Upper lobe of right lung (tissue), 1 donor: ENCODE data around the gene NAA25. TPM values are rescaled to one million over a fixed set of nuclear protein-coding genes. Genes with fewer than 3 reads are reported as not detected.

Source experiments
- ATAC-seq: fragments of 200-7000 bp; cut with Tn5 transposase; one replicate; pipeline ENCODE4 v1.9.1; 2020; ENCODE audit warnings: mild to moderate bottlenecking, moderate library complexity
- DNase-seq: peaks from one replicate; pipeline ENCODE4 v3.0.0-alpha.2; 2020
- H3K27ac ChIP-seq: fragments of 200-600 bp; one replicate; pipeline ENCODE4 v1.8.0; 2022
- H3K27me3 ChIP-seq: fragments of 200-600 bp; one replicate; pipeline ENCODE4 v1.8.0; 2022; ENCODE audit warnings: mild to moderate bottlenecking
- H3K36me3 ChIP-seq: fragments of 200-600 bp; one replicate; pipeline ENCODE4 v1.8.0; 2022
- H3K4me1 ChIP-seq: fragments of 200-600 bp; one replicate; pipeline ENCODE4 v1.8.0; 2022
- H3K4me3 ChIP-seq: fragments of 200-600 bp; one replicate; pipeline ENCODE4 v1.8.0; 2022; ENCODE audit warnings: mild to moderate bottlenecking
- H3K9me3 ChIP-seq: fragments of 200-600 bp; one replicate; pipeline ENCODE4 v1.8.0; 2022
- CTCF ChIP-seq: fragments of 200-600 bp; IDR thresholded peaks from one replicate; pipeline ENCODE4 v1.8.0; 2022; ENCODE audit warnings: antibody characterized with exemption
- intact Hi-C: fragments of 100-400 bp; cut with DNase I; formaldehyde crosslinking; loops from one replicate; pipeline ENCODE4 v1.11.0; 2022
- total RNA-seq: library from RNA; stranded (reverse); fragmentation: NEBNext Ultra II Directional; extraction: Animal tissue kit (Norgen Biotek cat#: 25700); gene quantifications from one replicate; pipeline ENCODE4 v1.2.1, GENCODE V29; 2021
- donor health status: DM: no; HTN: yes; CAD: no; lungs with severe emphysema.

The NAA25 gene
- total RNA-seq, 1 donor from 2014 or later, result 18.8 TPM

GRCh38 chr12:112032292-112032691 lies 76.3 kb downstream of the NAA25 start:
- DNase-seq (no peak), ATAC-seq (no peak)
- Histone ChIP-seq H3K27ac (no peak overlapping the region), H3K4me3 (no peak overlapping the region), H3K4me1 (no peaks in the 10 kb centered on the region), H3K27me3 (no peaks in the 10 kb centered on the region), H3K9me3 (no peaks in the 10 kb centered on the region), H3K36me3 (peaks cover 86% of the 10 kb centered on the region)
- intact Hi-C loops, result no loop called here
- TF ChIP-seq CTCF, result no peak

DNA sequence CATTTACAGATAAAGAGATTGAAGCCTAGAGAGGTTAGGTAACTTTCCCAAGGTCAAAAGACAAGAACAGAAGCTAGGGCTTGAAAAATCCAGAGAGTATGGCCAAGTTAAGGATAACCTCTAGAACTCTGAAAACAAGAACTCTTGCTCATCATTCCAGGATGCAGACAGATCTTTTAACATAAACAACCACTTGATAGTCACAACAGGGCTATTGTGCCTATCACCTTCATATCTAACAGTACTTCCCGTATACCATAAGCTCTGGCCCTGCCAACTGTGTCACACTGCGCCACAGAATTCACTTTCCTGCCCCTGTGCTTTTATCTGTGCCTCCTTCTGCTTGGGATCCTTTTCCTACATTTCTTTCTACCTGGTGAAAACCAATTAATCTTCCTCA lies 77.1 kb downstream of the NAA25 start:
- ATAC-seq (no peak), DNase-seq (no peak)
- Histone ChIP-seq H3K4me1 (no peaks in the 10 kb centered on the region), H3K36me3 (peaks cover 78% of the 10 kb centered on the region), H3K27ac (no peak overlapping the region), H3K27me3 (no peaks in the 10 kb centered on the region), H3K9me3 (no peaks in the 10 kb centered on the region), H3K4me3 (no peak overlapping the region)
- intact Hi-C loops, result no loop called here
- TF ChIP-seq CTCF, result no peak

DNA sequence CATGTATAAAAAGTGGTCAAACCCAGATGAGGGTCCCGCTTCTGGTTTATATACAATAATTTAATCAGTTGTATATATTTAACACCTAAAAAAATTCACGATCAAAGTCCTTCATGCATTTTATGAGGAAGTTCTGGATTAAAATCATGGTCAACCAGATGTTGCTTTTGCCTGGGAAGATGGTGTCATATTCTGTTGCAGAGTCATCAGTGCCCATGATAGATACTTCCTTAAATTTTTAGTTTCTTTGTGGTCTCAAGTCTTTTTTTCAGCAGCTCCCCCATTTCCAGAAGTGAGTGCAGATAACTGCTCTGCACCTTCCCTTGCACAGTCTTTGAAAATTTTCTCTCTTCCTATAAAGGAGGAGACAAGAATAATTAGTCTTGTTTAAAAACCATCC lies 79.3 kb downstream of the NAA25 start:
- no peak overlapping the region for H3K27ac ChIP-seq
- peaks cover 4% of the 10 kb centered on the region for H3K4me1 ChIP-seq
- TF ChIP-seq CTCF, result no peak
- H3K4me3 ChIP-seq, result no peak overlapping the region
- no peaks in the 10 kb centered on the region for H3K27me3 ChIP-seq
- H3K9me3 ChIP-seq, result no peaks in the 10 kb centered on the region
- no peak for DNase-seq
- intact Hi-C loops, result no loop called here
- no peak for ATAC-seq
- H3K36me3 ChIP-seq, result peaks cover 68% of the 10 kb centered on the region

DNA sequence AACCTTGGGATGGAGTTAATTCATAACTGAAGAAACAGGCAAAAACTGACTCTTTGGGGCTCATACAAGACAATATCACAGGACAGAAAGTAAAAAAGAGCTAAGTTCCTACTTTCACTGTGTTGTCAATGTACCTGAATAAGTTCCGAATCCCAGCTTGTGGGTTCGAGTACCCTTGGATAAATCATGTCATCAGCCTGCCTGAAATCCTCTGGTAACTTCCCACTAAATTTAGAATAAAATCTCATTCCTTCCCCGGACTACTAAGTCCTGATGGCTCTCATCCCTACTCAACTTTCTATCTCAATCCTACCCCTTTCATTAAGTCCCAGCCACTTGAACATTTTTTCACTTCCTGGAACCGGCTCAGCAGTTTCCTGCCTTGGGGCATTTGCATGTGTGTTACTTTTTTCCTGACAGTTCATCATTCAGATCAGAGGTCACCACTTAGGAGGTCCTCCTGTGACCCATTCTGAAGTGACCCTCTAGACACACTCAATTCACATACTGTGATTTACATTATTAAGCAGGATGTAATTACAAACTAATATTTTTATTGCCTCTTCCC lies 82.7 kb downstream of the NAA25 start:
- DNase-seq (no peak), ATAC-seq (no peak)
- H3K27ac ChIP-seq, result no peak overlapping the region
- intact Hi-C loops, result no loop called here
- H3K27me3 ChIP-seq, result no peaks in the 10 kb centered on the region
- no peaks in the 10 kb centered on the region for H3K9me3 ChIP-seq
- TF ChIP-seq CTCF, result no peak
- H3K4me3 ChIP-seq, result no peak overlapping the region
- peaks cover 61% of the 10 kb centered on the region for H3K36me3 ChIP-seq
- peaks cover 4% of the 10 kb centered on the region for H3K4me1 ChIP-seq

DNA sequence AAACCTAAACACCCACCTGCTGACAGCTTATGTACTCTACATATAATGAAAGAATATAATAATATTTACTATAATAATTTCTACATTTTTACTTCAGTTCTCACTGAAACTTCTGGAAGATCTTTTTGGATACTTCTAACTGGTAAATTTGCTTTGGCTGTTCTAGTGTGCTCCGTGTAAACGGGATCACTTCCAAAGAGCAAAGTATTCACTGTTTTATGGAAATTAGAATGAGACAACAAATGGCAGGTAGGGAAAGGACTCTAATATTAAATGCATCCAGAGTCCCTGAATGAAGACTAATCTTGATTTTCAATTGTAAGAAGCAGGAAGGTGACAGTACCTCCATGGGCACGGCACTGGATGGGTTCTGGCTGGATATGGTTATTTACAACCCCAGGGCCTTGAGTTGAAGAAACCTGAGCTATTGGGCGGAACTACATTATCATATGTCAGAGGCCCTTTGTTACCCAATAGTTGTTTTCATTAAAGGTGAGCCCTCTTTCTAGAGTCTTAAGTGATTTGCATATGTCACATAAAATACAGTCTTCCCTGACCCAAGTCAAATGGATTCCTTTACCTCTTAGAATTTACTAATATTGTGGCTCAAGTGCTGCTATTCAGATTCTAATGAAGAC lies 84.7 kb downstream of the NAA25 start:
- DNase-seq, result no peak
- no peak for ATAC-seq
- no peaks in the 10 kb centered on the region for H3K9me3 ChIP-seq
- no peaks in the 10 kb centered on the region for H3K27me3 ChIP-seq
- peaks cover 59% of the 10 kb centered on the region for H3K36me3 ChIP-seq
- H3K4me1 ChIP-seq, result peaks cover 4% of the 10 kb centered on the region
- intact Hi-C loops, result no loop called here
- H3K27ac ChIP-seq, result no peak overlapping the region
- no peak for TF ChIP-seq CTCF
- no peak overlapping the region for H3K4me3 ChIP-seq
